ENCODE data around the gene CPA4. TPM values are rescaled to one million over a fixed set of nuclear protein-coding genes. Genes with fewer than 3 reads are reported as not detected.
"Not testable (repeated sequence)": the region's sequence is repeated elsewhere in the genome, so short reads cannot be mapped to it uniquely, and the experiment has no call there.

The CPA4 gene
- not detected for total RNA-seq

- Histone ChIP-seq H3K4me3 (no peak within 1 kb of the TSS), H3K27ac (no peak within 1 kb of the TSS), H3K27me3 (no peaks in the 10 kb centered on the region), H3K4me1 (no peaks in the 10 kb centered on the region), H3K36me3 (no peaks in the 10 kb centered on the region), H3K9me3 (no peaks in the 10 kb centered on the region)
- TF ChIP-seq CTCF (IDR thresholded peaks at IDR 0.05) (no peak), POLR2A (IDR thresholded peaks at IDR 0.05) (no peak)
- DNase-seq, result no peak
These were observed at the start of gene CPA4 for GRCh38 chr7:130292682-130293257. Gene CPA4 (plus strand): TSS chr7:130293161. CDS start chr7:130293181, 20 bp downstream.

- H3K9me3 ChIP-seq, H3K4me3 ChIP-seq, H3K27ac ChIP-seq, H3K36me3 ChIP-seq, H3K4me1 ChIP-seq, H3K27me3 ChIP-seq, DNase-seq: not testable (repeated sequence)
These were observed 49.5 kb upstream of the CPA4 start for GRCh38 chr7:130243486-130243885.

GRCh38 chr7:130246491-130246890 is 46.5 kb upstream of the CPA4 start:
- H3K27me3 ChIP-seq, DNase-seq, H3K9me3 ChIP-seq, H3K36me3 ChIP-seq, H3K4me1 ChIP-seq, H3K4me3 ChIP-seq, H3K27ac ChIP-seq: not testable (repeated sequence)

- H3K27ac ChIP-seq, H3K4me1 ChIP-seq, H3K9me3 ChIP-seq, H3K4me3 ChIP-seq, H3K27me3 ChIP-seq, DNase-seq, H3K36me3 ChIP-seq: not testable (repeated sequence)
These were observed 44.1 kb upstream of the CPA4 start for GRCh38 chr7:130248842-130249241.

- H3K9me3 ChIP-seq, H3K27me3 ChIP-seq, H3K4me1 ChIP-seq, H3K4me3 ChIP-seq, DNase-seq, H3K36me3 ChIP-seq, H3K27ac ChIP-seq: not testable (repeated sequence)
These were observed 43.3 kb upstream of the CPA4 start for GRCh38 chr7:130249626-130250025.

- no peak for TF ChIP-seq POLR2A (IDR thresholded peaks at IDR 0.05)
- no peak for TF ChIP-seq CTCF (IDR thresholded peaks at IDR 0.05)
These were observed 38.4 kb upstream of the CPA4 start for GRCh38 chr7:130254555-130254954.

GRCh38 chr7:130256704-130257103 is 36.3 kb upstream of the CPA4 start:
- Histone ChIP-seq H3K27ac (no peak overlapping the region), H3K36me3 (no peaks in the 10 kb centered on the region), H3K4me3 (no peak overlapping the region), H3K4me1 (no peaks in the 10 kb centered on the region), H3K27me3 (no peaks in the 10 kb centered on the region), H3K9me3 (peaks cover 0 to 12% (median 0%) of the 10 kb centered on the region in 4 donors)
- no peak for TF ChIP-seq POLR2A (IDR thresholded peaks at IDR 0.05)
- TF ChIP-seq CTCF (IDR thresholded peaks at IDR 0.05), result no peak
- no peak for DNase-seq

More at GRCh38 chr7:130254555-130254954, 38.4 kb upstream of the CPA4 start:
- DNase-seq, result no peak
- H3K36me3 ChIP-seq, result no peaks in the 10 kb centered on the region
- H3K4me3 ChIP-seq, result no peak overlapping the region
- H3K9me3 ChIP-seq, result peaks cover 0 to 10% (median 0%) of the 10 kb centered on the region in 4 donors
- no peak overlapping the region for H3K27ac ChIP-seq
- H3K4me1 ChIP-seq, result no peaks in the 10 kb centered on the region
- no peaks in the 10 kb centered on the region for H3K27me3 ChIP-seq

- Histone ChIP-seq H3K27ac (no peak overlapping the region), H3K4me1 (no peaks in the 10 kb centered on the region), H3K9me3 (peaks cover 0 to 12% (median 0%) of the 10 kb centered on the region in 4 donors), H3K27me3 (no peaks in the 10 kb centered on the region), H3K36me3 (no peaks in the 10 kb centered on the region), H3K4me3 (no peak overlapping the region)
- no peak for TF ChIP-seq CTCF (IDR thresholded peaks at IDR 0.05)
- no peak for TF ChIP-seq POLR2A (IDR thresholded peaks at IDR 0.05)
- no peak for DNase-seq
These were observed 34.4 kb upstream of the CPA4 start for GRCh38 chr7:130258494-130259078.

Measured in Peyer's patch (tissue), 4 donors.